HTERT RPE-1 (cell line): ENCODE measurements around the gene GNA12.

Experiments
- in situ Hi-C: fragments of 300-500 bp; cut with MboI; formaldehyde crosslinking; loops from 4 replicates; pipeline ENCODE4 v1.14.3; 2020; ENCODE audit warnings: low sequenced_read_pairs

The GNA12 gene

DNA sequence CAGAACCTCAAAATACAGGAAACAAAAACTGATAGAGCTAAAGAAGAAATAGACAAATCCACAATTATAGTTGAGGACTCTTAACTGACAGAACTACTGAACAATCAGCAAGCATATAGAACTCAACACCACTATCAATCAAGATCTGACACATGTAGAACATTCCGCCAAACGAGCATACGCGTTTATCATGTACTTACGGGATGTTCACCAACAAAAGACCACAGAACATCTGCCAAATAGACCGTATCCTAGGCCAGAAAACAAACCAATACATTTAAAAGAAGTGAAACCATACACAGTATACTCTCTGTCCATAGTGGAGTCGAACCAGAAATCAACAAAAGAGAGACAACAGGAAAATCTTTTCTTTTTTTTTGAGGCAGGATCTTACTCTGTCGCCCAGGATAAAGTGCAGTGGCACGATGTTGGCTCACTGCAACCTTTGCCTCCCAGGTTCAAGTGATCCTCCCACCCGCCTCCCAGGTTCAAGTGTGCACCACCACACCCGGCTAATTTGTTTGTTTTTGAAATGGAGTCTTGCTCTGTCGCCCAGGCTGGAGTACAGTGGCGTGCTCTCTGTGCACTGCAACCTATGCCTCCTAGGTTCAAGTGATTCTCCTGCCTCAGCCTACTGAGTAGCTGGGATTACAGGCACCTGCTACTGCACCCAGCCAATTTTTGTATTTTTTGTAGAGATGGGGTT lies 5.1 kb downstream of the GNA12 start:
- in situ Hi-C loops: no loop called here

DNA sequence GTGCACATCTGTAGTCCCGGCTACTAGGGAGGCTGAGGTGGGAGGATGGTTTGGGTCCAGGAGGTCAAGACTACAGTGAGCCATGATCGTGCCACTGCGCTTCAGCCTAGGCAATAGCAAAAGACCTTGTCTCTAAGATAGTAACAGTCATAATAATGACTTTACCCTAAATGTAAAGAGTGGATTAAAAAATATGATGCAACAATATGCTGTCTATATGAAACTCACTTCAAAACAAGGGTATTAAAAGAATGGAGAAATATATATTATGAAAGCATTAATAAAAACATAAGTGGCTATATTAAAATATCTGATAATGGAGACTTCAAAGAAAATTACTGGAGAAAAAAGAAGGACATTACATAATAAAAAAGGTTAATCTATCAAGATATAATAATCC lies 5.7 kb downstream of the GNA12 start:
- in situ Hi-C loops: no loop called here

- in situ Hi-C loops: no loop called here
Observed at GRCh38 chr7:2837496-2837895, 6.6 kb downstream of the GNA12 start.

GRCh38 chr7:2834748-2835441 lies 9.2 kb downstream of the GNA12 start:
- in situ Hi-C loops: no loop called here

- in situ Hi-C loops: no loop called here
Observed at GRCh38 chr7:2833083-2833910, 10.8 kb downstream of the GNA12 start.

GRCh38 chr7:2832461-2832860 lies 11.6 kb downstream of the GNA12 start:
- in situ Hi-C loops: no loop called here

GRCh38 chr7:2830609-2831376 lies 13.3 kb downstream of the GNA12 start:
- in situ Hi-C loops: no loop called here

- in situ Hi-C loops: no loop called here
Observed at GRCh38 chr7:2829040-2829439, 15.1 kb downstream of the GNA12 start.

DNA sequence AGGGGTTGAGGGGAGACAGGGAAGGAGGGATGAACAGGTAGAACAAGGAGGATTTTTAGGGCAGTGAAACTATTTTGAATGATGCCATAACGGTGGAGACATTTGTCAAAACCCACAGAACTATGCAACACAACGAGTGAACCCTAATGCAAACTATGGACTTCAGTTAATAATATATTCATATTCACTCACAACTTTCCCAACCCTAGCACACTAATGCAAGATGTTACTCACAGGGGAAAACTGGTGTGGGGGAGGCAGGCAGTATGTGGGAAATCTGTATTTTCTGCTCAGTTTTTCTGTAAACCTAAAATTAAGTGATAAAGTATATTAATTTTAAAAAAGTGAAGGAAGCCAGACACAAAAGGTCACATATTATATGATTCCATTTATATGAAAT lies 17.3 kb downstream of the GNA12 start:
- in situ Hi-C loops: no loop called here

- in situ Hi-C loops: no loop called here
Observed at GRCh38 chr7:2825559-2826227, 18.4 kb downstream of the GNA12 start.

DNA sequence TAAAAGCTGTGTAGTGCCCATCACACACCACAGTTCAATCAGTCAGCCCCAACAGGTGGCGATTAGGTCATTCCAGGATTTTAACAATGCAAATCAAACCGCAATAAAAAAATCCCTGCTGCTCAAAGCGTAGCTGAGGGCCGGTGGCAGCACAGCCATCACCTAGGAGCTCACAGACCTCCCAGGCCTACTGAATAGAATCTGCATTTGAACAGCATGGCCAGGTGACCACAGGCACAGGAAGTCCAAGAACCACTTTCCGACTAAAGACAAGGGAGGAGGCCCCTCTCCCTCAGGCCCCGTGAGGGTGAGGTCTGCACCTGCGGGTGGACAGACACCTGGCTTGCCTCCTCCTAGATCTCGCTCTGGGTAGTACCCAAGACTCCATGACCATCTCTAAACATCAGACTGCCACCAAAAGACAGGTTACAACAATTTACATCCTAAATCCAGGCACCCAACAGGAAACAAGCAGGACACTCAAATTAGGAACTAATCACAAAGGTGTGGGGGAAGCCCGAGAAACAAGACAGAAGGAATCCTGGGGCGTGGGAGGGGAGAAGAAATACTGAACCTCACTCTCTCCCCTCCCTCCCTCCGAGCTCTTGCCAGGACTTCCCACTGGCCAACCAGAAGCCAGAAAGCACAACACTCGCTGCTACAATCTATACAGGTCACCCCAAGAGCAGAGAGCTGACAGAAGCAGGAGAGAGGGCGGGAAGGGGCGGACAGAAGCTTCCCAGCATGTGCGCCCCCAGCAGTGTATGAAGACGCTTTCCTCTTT lies 19.2 kb downstream of the GNA12 start:
- in situ Hi-C loops: no loop called here

GRCh38 chr7:2824026-2824677 lies 20.0 kb downstream of the GNA12 start:
- in situ Hi-C loops: no loop called here

DNA sequence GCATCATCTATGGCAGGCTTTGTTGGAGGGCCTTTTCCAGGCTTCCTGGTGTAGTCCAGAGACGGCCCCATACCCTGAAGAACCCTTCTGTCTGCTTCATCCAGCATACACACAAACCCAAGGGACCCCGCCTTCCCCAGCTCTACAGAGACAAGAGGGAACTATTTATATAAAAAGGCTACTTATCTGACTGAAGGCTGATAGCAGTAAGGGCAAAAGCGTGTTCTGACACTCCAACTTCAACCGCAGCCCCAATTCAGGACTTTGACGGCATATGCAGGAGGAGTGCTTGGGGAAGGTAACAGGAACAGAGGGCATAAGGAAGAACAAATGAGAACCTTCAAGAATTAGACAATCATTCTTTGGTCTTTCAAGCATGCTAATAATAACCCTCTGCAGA lies 21.0 kb downstream of the GNA12 start:
- in situ Hi-C loops: no loop called here

- in situ Hi-C loops: no loop called here
Observed at GRCh38 chr7:2821842-2822507, 22.1 kb downstream of the GNA12 start.

DNA sequence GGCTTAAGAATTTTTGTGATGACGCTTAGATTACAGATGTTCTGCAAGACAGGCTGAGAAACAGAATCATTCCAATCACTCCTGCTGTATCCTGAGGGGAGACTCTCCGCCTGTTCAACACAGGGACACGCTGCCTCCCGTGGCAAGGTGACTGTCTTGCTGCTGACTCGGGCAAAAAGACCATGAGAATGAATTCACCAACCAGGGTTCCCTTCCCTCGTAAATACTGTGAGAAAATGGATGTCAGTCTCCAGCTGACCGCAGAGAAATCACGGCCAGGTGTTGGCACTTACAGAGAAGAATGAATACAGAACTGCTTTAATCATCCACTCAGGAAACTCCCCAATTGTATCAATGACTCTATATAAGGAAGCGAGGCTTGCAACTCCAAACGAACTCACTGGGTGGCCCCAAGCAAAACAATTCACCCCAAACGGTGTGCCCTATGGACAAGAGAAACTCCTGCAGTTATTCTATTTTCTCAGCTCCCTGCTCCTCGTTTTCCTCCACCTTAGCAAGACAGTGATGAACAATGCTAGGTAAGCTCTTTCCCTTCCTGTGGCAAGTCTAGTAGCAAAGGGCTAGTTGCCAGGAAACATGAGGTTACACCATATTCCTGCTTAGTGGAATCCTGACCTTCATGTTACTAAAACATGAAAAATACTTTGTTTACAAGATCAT lies 22.8 kb downstream of the GNA12 start:
- in situ Hi-C loops: no loop called here

- in situ Hi-C loops: no loop called here
Observed at GRCh38 chr7:2820508-2820934, 23.6 kb downstream of the GNA12 start.

GRCh38 chr7:2819954-2820397 lies 24.1 kb downstream of the GNA12 start:
- in situ Hi-C loops: no loop called here
